ENCODE data around the gene RBFOX1. TPM values are rescaled to one million over a fixed set of nuclear protein-coding genes. Genes with fewer than 3 reads are reported as not detected.

The RBFOX1 gene
- total and polyA plus RNA-seq, 4 experiments from 2014 or later = not detected

GRCh38 chr16:7362231-7362630 is 29.6 kb downstream of the RBFOX1 start:
- no peak for DNase-seq
- no peaks in the 10 kb centered on the region for H3K9me3 ChIP-seq (ENCODE audit: control insufficient read depth in 1 of 2, low read length in 2 of 2)
- no peaks in the 10 kb centered on the region for H3K36me3 ChIP-seq (ENCODE audit: insufficient read depth, low read length)
- no peak overlapping the region for H3K27ac Mint-ChIP-seq
- H3K27me3 Mint-ChIP-seq = no peaks in the 10 kb centered on the region
- ChIA-PET CTCF (ENCODE audit: partially characterized antibody) (no interaction called here), POLR2A (ENCODE audit: partially characterized antibody) (no interaction called here)
- no peaks in the 10 kb centered on the region for H3K4me1 Mint-ChIP-seq
- H3K4me3 ChIP-seq (ENCODE audit: low read length in 2 of 2) = no peak overlapping the region
- no peaks in the 10 kb centered on the region for H3K4me1 ChIP-seq (ENCODE audit: insufficient read depth, low read length)
- H3K4me3 Mint-ChIP-seq = no peak overlapping the region
- H3K27me3 ChIP-seq (ENCODE audit: insufficient read depth, low read length) = no peaks in the 10 kb centered on the region
- H3K9me3 Mint-ChIP-seq = peaks cover 0 to 18% (median 10%) of the 10 kb centered on the region in 8 donors
- H3K27ac ChIP-seq (ENCODE audit: low read depth, low read length) = no peak overlapping the region
- H3K36me3 Mint-ChIP-seq = no peaks in the 10 kb centered on the region
- intact Hi-C loops (cut with micrococcal nuclease) = no loop called here

GRCh38 chr16:7363422-7364417 is 31.1 kb downstream of the RBFOX1 start:
- no peaks in the 10 kb centered on the region for H3K36me3 Mint-ChIP-seq
- no peaks in the 10 kb centered on the region for H3K27me3 Mint-ChIP-seq
- Histone ChIP-seq H3K36me3 (ENCODE audit: insufficient read depth, low read length) (no peaks in the 10 kb centered on the region), H3K4me3 (ENCODE audit: low read length in 2 of 2) (no peak overlapping the region), H3K27me3 (ENCODE audit: insufficient read depth, low read length) (no peaks in the 10 kb centered on the region), H3K4me1 (ENCODE audit: insufficient read depth, low read length) (no peaks in the 10 kb centered on the region), H3K27ac (ENCODE audit: low read depth, low read length) (no peak overlapping the region), H3K9me3 (ENCODE audit: control insufficient read depth in 1 of 2, low read length in 2 of 2) (no peaks in the 10 kb centered on the region)
- ChIA-PET POLR2A (ENCODE audit: partially characterized antibody) (no interaction called here), CTCF (ENCODE audit: partially characterized antibody) (interaction anchor here (1.3 kb wide), 1 partner anchor 9 kb away, joined by 3 read pairs; no protein-coding TSS in a partner anchor)
- DNase-seq = no peak
- H3K27ac Mint-ChIP-seq = no peak overlapping the region
- intact Hi-C loops (cut with micrococcal nuclease) = no loop called here
- H3K4me1 Mint-ChIP-seq = no peaks in the 10 kb centered on the region
- H3K4me3 Mint-ChIP-seq = no peak overlapping the region
- peaks cover 0 to 20% (median 12%) of the 10 kb centered on the region in 8 donors for H3K9me3 Mint-ChIP-seq

GRCh38 chr16:7366041-7366440 is 33.4 kb downstream of the RBFOX1 start:
- H3K4me3 ChIP-seq (ENCODE audit: low read length in 2 of 2) = no peak overlapping the region
- H3K9me3 ChIP-seq (ENCODE audit: control insufficient read depth in 1 of 2, low read length in 2 of 2) = no peaks in the 10 kb centered on the region
- Mint-ChIP-seq H3K4me3 (no peak overlapping the region), H3K36me3 (no peaks in the 10 kb centered on the region), H3K27me3 (no peaks in the 10 kb centered on the region), H3K27ac (no peak overlapping the region), H3K4me1 (no peaks in the 10 kb centered on the region), H3K9me3 (peaks cover 2 to 27% (median 16%) of the 10 kb centered on the region in 8 donors)
- ChIA-PET CTCF (ENCODE audit: partially characterized antibody) (no interaction called here), POLR2A (ENCODE audit: partially characterized antibody) (no interaction called here)
- no peaks in the 10 kb centered on the region for H3K27me3 ChIP-seq (ENCODE audit: insufficient read depth, low read length)
- intact Hi-C loops (cut with micrococcal nuclease) = no loop called here
- H3K4me1 ChIP-seq (ENCODE audit: insufficient read depth, low read length) = no peaks in the 10 kb centered on the region
- no peak overlapping the region for H3K27ac ChIP-seq (ENCODE audit: low read depth, low read length)
- DNase-seq = no peak
- H3K36me3 ChIP-seq (ENCODE audit: insufficient read depth, low read length) = no peaks in the 10 kb centered on the region

GRCh38 chr16:7366993-7367880 is 34.6 kb downstream of the RBFOX1 start:
- Mint-ChIP-seq H3K27me3 (no peaks in the 10 kb centered on the region), H3K36me3 (no peaks in the 10 kb centered on the region), H3K9me3 (peaks cover 2 to 30% (median 17%) of the 10 kb centered on the region in 8 donors), H3K27ac (no peak overlapping the region), H3K4me1 (no peaks in the 10 kb centered on the region), H3K4me3 (no peak overlapping the region)
- Histone ChIP-seq H3K9me3 (ENCODE audit: control insufficient read depth in 1 of 2, low read length in 2 of 2) (no peaks in the 10 kb centered on the region), H3K4me1 (ENCODE audit: insufficient read depth, low read length) (no peaks in the 10 kb centered on the region), H3K27ac (ENCODE audit: low read depth, low read length) (no peak overlapping the region), H3K27me3 (ENCODE audit: insufficient read depth, low read length) (no peaks in the 10 kb centered on the region), H3K36me3 (ENCODE audit: insufficient read depth, low read length) (no peaks in the 10 kb centered on the region), H3K4me3 (ENCODE audit: low read length in 2 of 2) (no peak overlapping the region)
- intact Hi-C loops (cut with micrococcal nuclease) = no loop called here
- CTCF ChIA-PET (ENCODE audit: partially characterized antibody) = no interaction called here
- no peak for DNase-seq
- POLR2A ChIA-PET (ENCODE audit: partially characterized antibody) = no interaction called here

GRCh38 chr16:7369204-7369603 is 36.6 kb downstream of the RBFOX1 start:
- CTCF ChIA-PET (ENCODE audit: partially characterized antibody) = no interaction called here
- intact Hi-C loops (cut with micrococcal nuclease) = no loop called here
- Mint-ChIP-seq H3K27me3 (no peaks in the 10 kb centered on the region), H3K9me3 (peaks cover 2 to 29% (median 15%) of the 10 kb centered on the region in 8 donors), H3K4me3 (no peak overlapping the region), H3K36me3 (no peaks in the 10 kb centered on the region), H3K4me1 (no peaks in the 10 kb centered on the region), H3K27ac (no peak overlapping the region)
- no peaks in the 10 kb centered on the region for H3K4me1 ChIP-seq (ENCODE audit: insufficient read depth, low read length)
- H3K9me3 ChIP-seq (ENCODE audit: control insufficient read depth in 1 of 2, low read length in 2 of 2) = no peaks in the 10 kb centered on the region
- no peaks in the 10 kb centered on the region for H3K27me3 ChIP-seq (ENCODE audit: insufficient read depth, low read length)
- DNase-seq = no peak
- no peak overlapping the region for H3K4me3 ChIP-seq (ENCODE audit: low read length in 2 of 2)
- POLR2A ChIA-PET (ENCODE audit: partially characterized antibody) = no interaction called here
- H3K27ac ChIP-seq (ENCODE audit: low read depth, low read length) = no peak overlapping the region
- no peaks in the 10 kb centered on the region for H3K36me3 ChIP-seq (ENCODE audit: insufficient read depth, low read length)

- intact Hi-C loops (cut with micrococcal nuclease) = no loop called here
Measured at GRCh38 chr16:7372095-7372494, 39.5 kb downstream of the RBFOX1 start.

GRCh38 chr16:7373776-7374175 is 41.1 kb downstream of the RBFOX1 start:
- Histone ChIP-seq H3K4me1 (ENCODE audit: insufficient read depth, low read length) (no peaks in the 10 kb centered on the region), H3K36me3 (ENCODE audit: insufficient read depth, low read length) (no peaks in the 10 kb centered on the region), H3K27ac (ENCODE audit: low read depth, low read length) (no peak overlapping the region), H3K27me3 (ENCODE audit: insufficient read depth, low read length) (no peaks in the 10 kb centered on the region), H3K4me3 (ENCODE audit: low read length in 2 of 2) (no peak overlapping the region), H3K9me3 (ENCODE audit: control insufficient read depth in 1 of 2, low read length in 2 of 2) (peaks cover 0 to 3% of the 10 kb centered on the region in 2 donors)
- intact Hi-C loops (cut with micrococcal nuclease) = no loop called here
- peaks cover 6 to 20% (median 14%) of the 10 kb centered on the region in 8 donors for H3K9me3 Mint-ChIP-seq
- H3K36me3 Mint-ChIP-seq = no peaks in the 10 kb centered on the region
- ChIA-PET POLR2A (ENCODE audit: partially characterized antibody) (no interaction called here), CTCF (ENCODE audit: partially characterized antibody) (no interaction called here)
- no peak for DNase-seq
- no peaks in the 10 kb centered on the region for H3K4me1 Mint-ChIP-seq
- H3K27ac Mint-ChIP-seq = no peak overlapping the region
- no peaks in the 10 kb centered on the region for H3K27me3 Mint-ChIP-seq
- no peak overlapping the region for H3K4me3 Mint-ChIP-seq

More at GRCh38 chr16:7372095-7372494, 39.5 kb downstream of the RBFOX1 start:
- no peaks in the 10 kb centered on the region for H3K36me3 ChIP-seq (ENCODE audit: insufficient read depth, low read length)
- Mint-ChIP-seq H3K27ac (no peak overlapping the region), H3K4me1 (no peaks in the 10 kb centered on the region), H3K36me3 (no peaks in the 10 kb centered on the region), H3K27me3 (no peaks in the 10 kb centered on the region), H3K9me3 (peaks cover 4 to 20% (median 14%) of the 10 kb centered on the region in 8 donors), H3K4me3 (no peak overlapping the region)
- POLR2A ChIA-PET (ENCODE audit: partially characterized antibody) = no interaction called here
- CTCF ChIA-PET (ENCODE audit: partially characterized antibody) = no interaction called here
- peaks cover 0 to 3% of the 10 kb centered on the region in 2 donors for H3K9me3 ChIP-seq (ENCODE audit: control insufficient read depth in 1 of 2, low read length in 2 of 2)
- no peaks in the 10 kb centered on the region for H3K27me3 ChIP-seq (ENCODE audit: insufficient read depth, low read length)
- no peak for DNase-seq
- H3K4me3 ChIP-seq (ENCODE audit: low read length in 2 of 2) = no peak overlapping the region
- H3K4me1 ChIP-seq (ENCODE audit: insufficient read depth, low read length) = no peaks in the 10 kb centered on the region
- H3K27ac ChIP-seq (ENCODE audit: low read depth, low read length) = no peak overlapping the region

Measured in CD4-positive, alpha-beta memory T cell (primary cell).